ENCODE data around the gene TSPAN3. TPM values are rescaled to one million over a fixed set of nuclear protein-coding genes. Genes with fewer than 3 reads are reported as not detected.

Gene TSPAN3
- total RNA-seq, 3 donors from 2014 or later: 148 to 398 (median 292) TPM

GRCh38 chr15:77069521-77070121 is 1.3 kb downstream of the TSPAN3 start:
- intact Hi-C loops (cut with DNase I; ENCODE audit: low total_unique reads): no loop called here

DNA sequence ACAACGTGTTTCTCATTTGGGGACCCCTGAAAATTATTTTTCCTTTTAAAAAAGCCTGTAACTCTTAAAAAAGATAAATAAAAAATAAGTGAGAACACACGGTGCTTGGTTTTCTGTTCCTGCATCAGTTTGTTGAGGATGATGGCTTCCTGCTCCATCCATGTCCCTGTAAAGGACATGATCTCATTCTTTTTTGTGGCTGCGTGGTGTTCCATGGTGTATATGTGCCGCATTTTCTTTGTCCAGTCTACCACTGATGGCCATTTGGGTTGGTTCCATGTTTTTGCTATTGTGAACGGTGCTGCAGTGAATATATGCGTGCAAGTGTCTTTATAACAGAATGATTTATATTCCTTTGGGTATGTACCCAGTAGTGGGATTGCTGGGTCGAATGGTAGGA is 2.3 kb downstream of the TSPAN3 start:
- TF ChIP-seq, protein P1, sequence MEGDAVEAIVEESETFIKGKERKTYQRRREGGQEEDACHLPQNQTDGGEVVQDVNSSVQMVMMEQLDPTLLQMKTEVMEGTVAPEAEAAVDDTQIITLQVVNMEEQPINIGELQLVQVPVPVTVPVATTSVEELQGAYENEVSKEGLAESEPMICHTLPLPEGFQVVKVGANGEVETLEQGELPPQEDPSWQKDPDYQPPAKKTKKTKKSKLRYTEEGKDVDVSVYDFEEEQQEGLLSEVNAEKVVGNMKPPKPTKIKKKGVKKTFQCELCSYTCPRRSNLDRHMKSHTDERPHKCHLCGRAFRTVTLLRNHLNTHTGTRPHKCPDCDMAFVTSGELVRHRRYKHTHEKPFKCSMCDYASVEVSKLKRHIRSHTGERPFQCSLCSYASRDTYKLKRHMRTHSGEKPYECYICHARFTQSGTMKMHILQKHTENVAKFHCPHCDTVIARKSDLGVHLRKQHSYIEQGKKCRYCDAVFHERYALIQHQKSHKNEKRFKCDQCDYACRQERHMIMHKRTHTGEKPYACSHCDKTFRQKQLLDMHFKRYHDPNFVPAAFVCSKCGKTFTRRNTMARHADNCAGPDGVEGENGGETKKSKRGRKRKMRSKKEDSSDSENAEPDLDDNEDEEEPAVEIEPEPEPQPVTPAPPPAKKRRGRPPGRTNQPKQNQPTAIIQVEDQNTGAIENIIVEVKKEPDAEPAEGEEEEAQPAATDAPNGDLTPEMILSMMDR (IDR thresholded peaks at IDR 0.05): no peak
- H3K4me3 ChIP-seq: no peak overlapping the region
- no peak overlapping the region for H3K27ac ChIP-seq
- no peak for DNase-seq (ENCODE audit: low spot score in 2 of 2)
- H3K27me3 ChIP-seq: no peaks in the 10 kb centered on the region
- H3K9me3 ChIP-seq: no peaks in the 10 kb centered on the region
- no peaks in the 10 kb centered on the region for H3K4me1 ChIP-seq
- H3K36me3 ChIP-seq: no peaks in the 10 kb centered on the region
- intact Hi-C loops (cut with DNase I; ENCODE audit: low total_unique reads): no loop called here

More at GRCh38 chr15:77069521-77070121, 1.3 kb downstream of the TSPAN3 start:
- Histone ChIP-seq H3K4me3 (peak overlapping the region; percentile 83 to 98 (median 89)), H3K4me1 (no peaks in the 10 kb centered on the region), H3K27me3 (no peaks in the 10 kb centered on the region), H3K27ac (peak overlapping the region in 1 of 2 donors; percentile 84), H3K9me3 (no peaks in the 10 kb centered on the region), H3K36me3 (no peaks in the 10 kb centered on the region)
- TF ChIP-seq, protein P1 (IDR thresholded peaks at IDR 0.05): no peak
- TF ChIP-seq POLR2A (IDR thresholded peaks at IDR 0.05): no peak
- no peak for TF ChIP-seq POLR2AphosphoS5 (IDR thresholded peaks at IDR 0.05)
- DNase-seq (ENCODE audit: low spot score in 2 of 2): no peak

DNA sequence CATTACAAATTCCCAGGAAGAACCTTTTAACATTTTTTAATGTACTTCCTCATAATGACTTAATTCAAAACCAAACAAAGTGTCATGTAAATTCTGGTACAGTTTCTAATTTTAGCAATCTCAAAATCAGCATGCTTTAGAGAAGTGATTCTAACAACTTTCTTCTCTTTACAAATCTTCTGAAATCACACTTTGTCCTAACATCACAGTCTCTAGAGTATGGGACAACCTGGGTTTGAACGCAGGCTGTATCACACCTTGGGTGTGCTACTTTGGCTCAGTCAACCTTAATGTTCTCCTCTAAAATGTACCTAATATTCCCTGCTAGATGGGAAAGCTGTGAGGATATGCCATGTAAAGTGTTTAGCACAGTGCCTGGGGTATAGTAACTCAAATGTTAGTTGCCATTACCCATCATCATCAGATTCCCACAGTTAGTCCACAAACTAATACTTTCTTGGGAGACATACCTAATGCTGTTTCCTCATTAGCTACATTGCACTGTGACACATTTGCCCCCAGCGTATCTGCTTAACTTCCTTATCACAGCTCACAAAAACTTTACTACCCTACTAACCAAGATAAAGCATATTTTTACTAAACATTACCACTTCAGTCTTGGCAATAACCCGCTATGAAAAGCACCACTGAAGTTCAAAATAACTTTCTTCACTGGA is 3.1 kb downstream of the TSPAN3 start:
- Histone ChIP-seq H3K4me3 (no peak overlapping the region), H3K27ac (no peak overlapping the region)

DNA sequence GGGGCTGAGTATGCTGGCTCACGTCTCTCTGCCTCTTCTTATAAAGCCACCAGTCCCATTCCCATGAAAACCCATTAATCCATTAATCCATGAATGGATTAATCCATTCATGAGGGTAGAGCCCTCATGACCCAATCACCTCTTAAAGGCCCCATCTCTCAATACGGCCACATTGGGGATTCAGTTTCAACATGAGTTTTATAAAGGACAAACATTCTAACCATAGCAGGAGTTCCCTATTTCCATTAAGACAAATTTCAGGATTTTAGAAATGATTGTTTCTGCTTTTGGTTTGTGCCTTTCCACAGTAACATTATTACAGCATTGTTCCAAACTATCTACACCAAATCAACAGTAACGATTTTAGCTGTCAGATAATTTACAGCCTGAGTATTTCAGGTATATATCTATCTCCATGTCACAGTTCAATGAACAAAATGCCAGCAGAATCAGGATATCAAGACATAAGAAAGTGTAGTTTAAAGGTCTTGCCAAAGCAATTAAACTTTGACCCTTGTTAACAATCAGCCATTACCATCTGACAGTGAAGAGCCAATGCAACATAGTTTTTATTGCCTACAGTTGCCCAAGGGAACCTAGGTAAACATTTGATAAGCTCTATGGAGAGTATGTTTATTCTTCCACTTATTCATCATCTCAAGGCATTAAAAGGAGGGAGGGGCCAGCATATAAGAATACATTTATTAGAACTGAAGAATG is 3.8 kb downstream of the TSPAN3 start:
- Histone ChIP-seq H3K27me3 (no peaks in the 10 kb centered on the region), H3K9me3 (no peaks in the 10 kb centered on the region), H3K27ac (no peak overlapping the region), H3K4me1 (no peaks in the 10 kb centered on the region), H3K36me3 (no peaks in the 10 kb centered on the region), H3K4me3 (no peak overlapping the region)
- TF ChIP-seq POLR2AphosphoS5 (IDR thresholded peaks at IDR 0.05) (no peak), POLR2A (IDR thresholded peaks at IDR 0.05) (no peak)
- TF ChIP-seq, protein P1 (IDR thresholded peaks at IDR 0.05): no peak
- intact Hi-C loops (cut with DNase I; ENCODE audit: low total_unique reads): no loop called here
- DNase-seq (ENCODE audit: low spot score in 2 of 2): no peak

More for the DNA sequence above, 3.1 kb downstream of the TSPAN3 start:
- intact Hi-C loops (cut with DNase I; ENCODE audit: low total_unique reads): no loop called here
- Histone ChIP-seq H3K27me3 (no peaks in the 10 kb centered on the region), H3K9me3 (no peaks in the 10 kb centered on the region), H3K4me1 (no peaks in the 10 kb centered on the region), H3K36me3 (no peaks in the 10 kb centered on the region)
- TF ChIP-seq POLR2A (IDR thresholded peaks at IDR 0.05) (no peak), POLR2AphosphoS5 (IDR thresholded peaks at IDR 0.05) (no peak)
- TF ChIP-seq, protein P1 (IDR thresholded peaks at IDR 0.05): no peak
- no peak for DNase-seq (ENCODE audit: low spot score in 2 of 2)

Measured in breast epithelium (tissue), 4 donors.